OCI-LY1 (cell line): ENCODE data around the gene SPECC1L.

Source experiments
- H2AFZ ChIP-seq: fragments of 200-600 bp; sonication (generic), shearing (Covaris generic); 2 replicates; pipeline ENCODE4 v1.6.0; 2014; ENCODE audit warnings: antibody characterized with exemption, mild to moderate bottlenecking, low read length
- H3F3A ChIP-seq: fragments of 200-600 bp; sonication (generic), shearing (Covaris generic); 2 replicates; pipeline ENCODE4 v1.6.0; 2014; ENCODE audit warnings: mild to moderate bottlenecking, antibody characterized with exemption, low read length, moderate library complexity; ENCODE audit not compliant: insufficient read depth
- H3K27ac ChIP-seq: fragments of 200-600 bp; sonication (generic); 2 replicates; pipeline ENCODE4 v1.5.1; 2014; ENCODE audit warnings: low read length, mixed run types, mild to moderate bottlenecking, low read depth; ENCODE audit not compliant: poor library complexity, severe bottlenecking
- H3K27me3 ChIP-seq: fragments of 200-600 bp; sonication (generic); 2 replicates; pipeline ENCODE4 v1.6.0; 2014; ENCODE audit warnings: antibody characterized with exemption, mild to moderate bottlenecking, low read length, moderate library complexity; ENCODE audit not compliant: insufficient read depth
- H3K36me3 ChIP-seq: fragments of 200-600 bp; sonication (generic); 2 replicates; pipeline ENCODE4 v1.6.1; 2014; ENCODE audit warnings: mild to moderate bottlenecking, antibody characterized with exemption, low read length, moderate library complexity, mixed read lengths; ENCODE audit not compliant: insufficient read depth
- H3K4me1 ChIP-seq: fragments of 200-600 bp; sonication (generic); 2 replicates; pipeline ENCODE4 v1.5.1; 2014; ENCODE audit warnings: mild to moderate bottlenecking, low read length, moderate library complexity; ENCODE audit not compliant: insufficient read depth, severe bottlenecking
- H3K4me2 ChIP-seq: fragments of 200-600 bp; sonication (generic), shearing (Covaris generic); 2 replicates; pipeline ENCODE4 v1.6.1; 2014; ENCODE audit warnings: low read length
- H3K4me3 ChIP-seq: fragments of 200-600 bp; sonication (generic); 2 replicates; pipeline ENCODE4 v1.5.1; 2014; ENCODE audit warnings: low read length, low read depth, mild to moderate bottlenecking, mixed read lengths; ENCODE audit not compliant: poor library complexity, severe bottlenecking
- H3K79me2 ChIP-seq: fragments of 200-600 bp; shearing (Covaris generic); 2 replicates; pipeline ENCODE4 v1.6.1; 2016; ENCODE audit warnings: mixed run types, low read length, mixed read lengths; ENCODE audit not compliant: insufficient read depth
- H3K9ac ChIP-seq: fragments of 200-600 bp; sonication (generic), shearing (Covaris generic); 2 replicates; pipeline ENCODE4 v1.6.1; 2014; ENCODE audit warnings: mild to moderate bottlenecking, low read length, mixed read lengths
- H3K9me2 ChIP-seq: fragments of 200-600 bp; sonication (generic), shearing (Covaris generic); 2 replicates; pipeline ENCODE4 v1.6.1; 2014; ENCODE audit warnings: low read depth, mild to moderate bottlenecking, low read length, mixed read lengths
- H3K9me3 ChIP-seq: fragments of 200-600 bp; shearing (Covaris generic); 2 replicates; pipeline ENCODE4 v1.6.1; 2014; ENCODE audit warnings: low read length, mixed read lengths
- H4K20me1 ChIP-seq: fragments of 200-600 bp; sonication (generic), shearing (Covaris generic); 2 replicates; pipeline ENCODE4 v1.6.0; 2016; ENCODE audit warnings: mild to moderate bottlenecking, low read length; ENCODE audit not compliant: insufficient read depth
- EZH2 ChIP-seq: fragments of 200-600 bp; sonication (generic), shearing (Covaris generic); IDR thresholded peaks from 2 replicates; pipeline ENCODE4 v1.8.0; 2017; ENCODE audit warnings: borderline replicate concordance, mixed run types, mild to moderate bottlenecking, antibody characterized with exemption, low read length, moderate library complexity, mixed read lengths
- TF ChIP-seq, protein P1 (sequence below): fragments of 200-600 bp; sonication (generic), shearing (Covaris generic); IDR thresholded peaks from 2 replicates; pipeline ENCODE4 v1.5.1; 2017; ENCODE audit warnings: mild to moderate bottlenecking, antibody characterized with exemption, low read length, moderate library complexity, mixed read lengths

The SPECC1L gene

DNA sequence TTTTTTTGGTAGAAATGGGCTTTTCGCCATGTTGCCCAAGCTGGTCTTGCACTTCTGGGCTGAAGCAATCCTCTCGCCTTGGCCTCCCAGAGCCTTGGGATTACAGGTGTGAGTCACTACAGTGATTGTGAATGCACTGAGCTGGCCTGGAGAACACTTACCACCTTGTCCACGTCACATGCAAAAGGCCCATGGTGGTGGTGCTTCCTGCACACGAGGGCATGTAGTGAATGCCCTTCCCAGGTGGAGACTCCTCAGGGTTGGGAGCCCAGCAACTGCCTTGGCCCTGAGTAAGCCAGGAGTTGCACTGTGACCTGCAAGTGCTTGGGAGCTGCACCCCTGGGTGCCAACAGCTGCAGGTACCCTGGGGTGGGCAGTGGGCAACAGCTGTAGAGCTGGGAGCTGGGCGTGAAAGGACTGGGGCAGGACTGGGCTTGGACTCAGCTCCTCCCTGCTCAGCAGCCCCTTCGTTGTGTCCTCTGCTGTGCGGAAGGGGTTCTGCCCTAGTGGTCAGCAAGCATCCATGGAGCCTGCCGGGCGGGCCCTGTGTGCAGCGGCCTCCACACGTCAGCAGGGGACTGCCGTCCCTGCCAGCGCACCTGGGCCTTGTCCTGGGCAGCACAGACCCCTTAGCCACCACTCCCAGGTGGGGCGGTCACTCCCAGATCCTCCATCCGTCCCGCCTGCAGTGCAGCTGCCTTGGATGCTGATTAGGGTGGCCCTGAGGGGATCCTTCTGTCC, 147.4 kb downstream of the SPECC1L start:
- Histone ChIP-seq H4K20me1 (no peaks in the 10 kb centered on the region), H2AFZ (no peak overlapping the region), H3K9ac (no peak overlapping the region), H3K27ac (no peak overlapping the region), H3K4me3 (no peak overlapping the region), H3K36me3 (peaks cover 48% of the 10 kb centered on the region), H3K9me3 (no peaks in the 10 kb centered on the region), H3K27me3 (no peaks in the 10 kb centered on the region), H3K79me2 (no peaks in the 10 kb centered on the region), H3K4me1 (no peaks in the 10 kb centered on the region), H3K9me2 (no peaks in the 10 kb centered on the region), H3F3A (no peaks in the 10 kb centered on the region), H3K4me2 (no peak overlapping the region)
- TF ChIP-seq EZH2 = no peak
- TF ChIP-seq, protein P1, sequence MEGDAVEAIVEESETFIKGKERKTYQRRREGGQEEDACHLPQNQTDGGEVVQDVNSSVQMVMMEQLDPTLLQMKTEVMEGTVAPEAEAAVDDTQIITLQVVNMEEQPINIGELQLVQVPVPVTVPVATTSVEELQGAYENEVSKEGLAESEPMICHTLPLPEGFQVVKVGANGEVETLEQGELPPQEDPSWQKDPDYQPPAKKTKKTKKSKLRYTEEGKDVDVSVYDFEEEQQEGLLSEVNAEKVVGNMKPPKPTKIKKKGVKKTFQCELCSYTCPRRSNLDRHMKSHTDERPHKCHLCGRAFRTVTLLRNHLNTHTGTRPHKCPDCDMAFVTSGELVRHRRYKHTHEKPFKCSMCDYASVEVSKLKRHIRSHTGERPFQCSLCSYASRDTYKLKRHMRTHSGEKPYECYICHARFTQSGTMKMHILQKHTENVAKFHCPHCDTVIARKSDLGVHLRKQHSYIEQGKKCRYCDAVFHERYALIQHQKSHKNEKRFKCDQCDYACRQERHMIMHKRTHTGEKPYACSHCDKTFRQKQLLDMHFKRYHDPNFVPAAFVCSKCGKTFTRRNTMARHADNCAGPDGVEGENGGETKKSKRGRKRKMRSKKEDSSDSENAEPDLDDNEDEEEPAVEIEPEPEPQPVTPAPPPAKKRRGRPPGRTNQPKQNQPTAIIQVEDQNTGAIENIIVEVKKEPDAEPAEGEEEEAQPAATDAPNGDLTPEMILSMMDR = no peak

DNA sequence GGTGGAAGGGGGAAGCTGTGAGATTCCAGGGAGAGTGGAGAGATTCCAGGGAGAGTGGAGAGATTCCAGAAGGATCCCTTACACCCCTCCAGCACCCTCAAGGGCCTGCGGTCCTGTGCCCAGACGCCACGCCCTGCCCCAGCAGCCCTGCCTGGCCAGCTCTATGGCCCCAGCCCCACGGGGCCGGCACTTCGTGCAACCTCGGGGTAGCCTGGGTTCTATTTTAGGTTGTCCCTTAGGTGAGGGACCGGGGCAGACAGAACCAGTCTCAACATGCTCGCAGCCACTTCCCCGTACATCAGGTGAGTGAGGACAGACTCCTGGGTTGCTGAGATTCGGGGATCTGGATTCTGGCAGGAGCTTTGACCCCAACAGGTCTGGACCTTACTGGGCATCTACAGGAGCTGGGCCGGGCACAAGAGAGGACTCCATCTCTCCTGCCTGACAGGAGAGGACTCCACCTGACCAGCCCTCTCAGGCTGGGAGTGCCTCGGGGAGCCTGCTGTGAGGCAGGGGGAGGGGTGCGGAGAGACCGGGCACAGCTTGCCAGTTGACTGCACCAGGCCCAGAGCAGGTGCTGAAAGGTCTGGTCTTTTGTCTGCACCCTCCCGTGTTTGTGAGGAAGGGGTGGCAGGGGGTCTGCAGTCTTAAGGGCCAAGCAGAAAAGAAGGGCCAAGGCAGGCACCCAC, 148.3 kb downstream of the SPECC1L start:
- Histone ChIP-seq H2AFZ (no peak overlapping the region), H4K20me1 (no peaks in the 10 kb centered on the region), H3K9ac (no peak overlapping the region), H3F3A (no peaks in the 10 kb centered on the region), H3K79me2 (no peaks in the 10 kb centered on the region), H3K4me3 (no peak overlapping the region), H3K4me1 (peaks cover 3% of the 10 kb centered on the region), H3K27me3 (no peaks in the 10 kb centered on the region), H3K36me3 (peaks cover 39% of the 10 kb centered on the region), H3K4me2 (no peak overlapping the region), H3K9me3 (no peaks in the 10 kb centered on the region), H3K27ac (no peak overlapping the region), H3K9me2 (no peaks in the 10 kb centered on the region)
- no peak for TF ChIP-seq EZH2
- TF ChIP-seq, protein P1 = no peak

DNA sequence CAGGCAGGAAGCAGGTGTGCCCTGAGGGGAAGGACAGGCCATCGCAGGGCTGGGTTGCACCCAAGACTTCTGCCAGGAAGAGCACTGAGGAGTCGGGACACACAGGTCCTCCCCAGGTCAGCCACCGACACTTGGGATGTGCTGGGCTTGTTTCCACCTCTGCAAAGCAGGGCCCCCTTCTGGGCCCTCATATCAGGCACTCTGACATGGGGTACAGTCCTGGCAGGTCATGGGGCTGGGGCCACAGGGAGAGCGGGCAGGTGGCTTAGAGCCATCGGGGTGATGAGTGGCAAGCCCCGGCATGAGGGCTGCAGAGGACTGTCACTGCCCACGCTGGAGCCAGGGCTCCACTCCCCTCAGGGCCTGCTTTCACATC, 148.8 kb downstream of the SPECC1L start:
- TF ChIP-seq, protein P1 = no peak
- no peak for TF ChIP-seq EZH2
- H3F3A ChIP-seq = no peaks in the 10 kb centered on the region
- H4K20me1 ChIP-seq = no peaks in the 10 kb centered on the region
- no peak overlapping the region for H2AFZ ChIP-seq
- H3K4me1 ChIP-seq = peaks cover 7% of the 10 kb centered on the region
- H3K9me2 ChIP-seq = no peaks in the 10 kb centered on the region
- H3K9ac ChIP-seq = no peak overlapping the region
- H3K36me3 ChIP-seq = peaks cover 34% of the 10 kb centered on the region
- no peaks in the 10 kb centered on the region for H3K27me3 ChIP-seq
- H3K9me3 ChIP-seq = no peaks in the 10 kb centered on the region
- no peak overlapping the region for H3K4me2 ChIP-seq
- H3K4me3 ChIP-seq = no peak overlapping the region
- no peaks in the 10 kb centered on the region for H3K79me2 ChIP-seq
- H3K27ac ChIP-seq = no peak overlapping the region
